ENCODE measurements around the gene STN1. TPM values are rescaled to one million over a fixed set of nuclear protein-coding genes. Genes with fewer than 3 reads are reported as not detected.

STN1 gene
- polyA plus RNA-seq, 1 of the 3 experiments (the other 2 are of a cell fraction) = 22.1 TPM

DNA sequence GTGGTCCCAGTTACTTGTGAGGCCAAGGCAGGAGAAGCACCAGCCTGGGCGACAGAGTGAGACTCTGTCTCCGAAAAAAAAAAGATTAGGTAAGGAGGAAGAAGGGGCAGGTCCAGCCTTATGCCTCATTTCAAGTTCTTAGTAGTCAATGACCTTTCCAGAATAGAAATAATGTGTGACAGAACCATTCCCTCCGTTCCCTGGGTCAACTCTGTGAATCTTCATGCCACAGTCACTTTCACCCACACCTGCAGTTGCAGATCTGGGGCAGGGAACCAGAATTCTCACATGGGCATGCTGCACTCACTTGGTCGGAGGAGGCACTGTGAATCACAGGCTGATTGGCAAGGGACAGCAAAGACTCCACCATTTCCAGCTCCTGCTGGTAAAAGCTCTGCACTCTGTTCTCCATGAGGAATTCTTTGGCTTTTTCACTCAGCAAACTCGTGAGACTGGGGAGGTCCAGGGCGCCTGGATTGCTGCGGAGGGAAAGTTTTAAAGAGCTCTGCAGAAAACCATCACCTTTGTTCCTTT is 20.7 kb downstream of the STN1 start (continued):
- TF ChIP-seq ZBTB33 (IDR thresholded peaks at IDR 0.05; ENCODE audit: borderline replicate concordance, low read depth) = no peak
- TF ChIP-seq, protein P1, sequence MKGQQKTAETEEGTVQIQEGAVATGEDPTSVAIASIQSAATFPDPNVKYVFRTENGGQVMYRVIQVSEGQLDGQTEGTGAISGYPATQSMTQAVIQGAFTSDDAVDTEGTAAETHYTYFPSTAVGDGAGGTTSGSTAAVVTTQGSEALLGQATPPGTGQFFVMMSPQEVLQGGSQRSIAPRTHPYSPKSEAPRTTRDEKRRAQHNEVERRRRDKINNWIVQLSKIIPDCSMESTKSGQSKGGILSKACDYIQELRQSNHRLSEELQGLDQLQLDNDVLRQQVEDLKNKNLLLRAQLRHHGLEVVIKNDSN (IDR thresholded peaks at IDR 0.05; ENCODE audit: borderline replicate concordance, low read depth) = no peak

DNA sequence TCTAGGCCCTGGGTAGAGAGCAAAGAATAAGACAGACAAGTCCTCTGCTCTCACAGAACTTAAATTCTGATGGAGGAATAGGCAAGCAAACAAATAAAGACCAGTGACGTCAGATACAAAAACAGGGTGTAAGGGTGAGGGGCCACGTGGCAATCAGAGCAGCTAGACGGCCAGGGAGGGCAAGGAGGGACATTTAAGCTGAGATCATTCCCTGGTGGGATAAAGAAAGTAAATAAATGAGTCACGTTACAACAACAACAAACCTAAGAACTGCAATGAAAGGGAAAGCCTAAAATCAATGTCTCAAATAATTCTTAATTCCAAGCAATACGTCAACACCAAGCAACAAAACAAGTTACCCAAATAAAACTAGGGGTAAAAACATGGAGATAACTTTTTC is 21.8 kb downstream of the STN1 start:
- no peak for DNase-seq
- H3K27me3 ChIP-seq (ENCODE audit: insufficient read depth) = no peaks in the 10 kb centered on the region
- peaks cover 0 to 22% of the 10 kb centered on the region in 2 experiments for H3K4me1 ChIP-seq (ENCODE audit: control insufficient read depth in 1 of 2, insufficient read depth in 2 of 2, low read depth in 1 of 2, low read length in 1 of 2)
- no peaks in the 10 kb centered on the region for H4K20me1 ChIP-seq (ENCODE audit: insufficient read depth)
- H3K9me3 ChIP-seq = no peaks in the 10 kb centered on the region
- no peaks in the 10 kb centered on the region for H3K9me2 ChIP-seq
- H2AFZ ChIP-seq (ENCODE audit: low read depth) = no peak overlapping the region
- 0 out of 2 replicates have a peak overlapping the region, but pooled peaks have one; percentile 36 for H3K4me2 ChIP-seq
- CTCF ChIA-PET = no interaction called here
- no peak overlapping the region for H3K9ac ChIP-seq
- peak overlapping the region in 1 of 2 experiments; percentile 80; a peak in 2 of 4 replicates for H3K27ac ChIP-seq (ENCODE audit: low read depth in 2 of 2, low read length in 1 of 2)
- H3K36me3 ChIP-seq (replicated peaks in 1 of 2; ENCODE audit: control insufficient read depth in 1 of 2, insufficient read depth in 2 of 2, low read length in 1 of 2) = peaks cover 32 to 42% of the 10 kb centered on the region in 2 experiments
- TF ChIP-seq GATA2 (CRISPR knock-in tag; IDR thresholded peaks at IDR 0.05) (no peak), POLR2AphosphoS5 (IDR thresholded peaks at IDR 0.05; ENCODE audit: low read depth, low read length) (no peak), CHD2 (IDR thresholded peaks at IDR 0.05; ENCODE audit: low read length, partially characterized antibody) (no peak), ZBTB33 (IDR thresholded peaks at IDR 0.05; ENCODE audit: borderline replicate concordance, low read depth) (no peak), EP300 (IDR thresholded peaks at IDR 0.05; ENCODE audit: borderline replicate concordance in 1 of 2, low read depth in 1 of 2, low read length in 1 of 2) (no peak), USF2 (IDR thresholded peaks at IDR 0.05; ENCODE audit: borderline replicate concordance, low read depth, low read length) (no peak), EZH2phosphoT487 (IDR thresholded peaks at IDR 0.05; ENCODE audit: borderline replicate concordance, low read depth) (no peak)
- POLR2A ChIA-PET = no interaction called here
- no peaks in the 10 kb centered on the region for H3K79me2 ChIP-seq (ENCODE audit: insufficient read depth)
- 77% methylated on average over 5 of the region's 5 CpGs for WGBS (ENCODE audit: low lambda C conversion rate)
- no peak overlapping the region for H3K4me3 ChIP-seq (ENCODE audit: low read depth in 2 of 2, low read length in 1 of 2)
- H3F3A ChIP-seq (replicated peaks; ENCODE audit: insufficient read depth) = peaks cover 10% of the 10 kb centered on the region
